ENCODE results near the gene OR8H3.
"Not testable (repeated sequence)": the region's sequence is repeated elsewhere in the genome, so short reads cannot be mapped to it uniquely, and the experiment has no call there.

The OR8H3 gene

GRCh38 chr11:56103210-56103737, 18.9 kb upstream of the OR8H3 start, which contains the start of gene OR8H2:
Gene OR8H2, plus strand, starts transcription at chr11:56103687. Its CDS starts 1,356 bp downstream, at chr11:56105043.
- Histone ChIP-seq H3K9me2 (ENCODE audit: low read depth, low read length) (no peaks in the 10 kb centered on the region), H2AFZ (ENCODE audit: low read length) (no peak within 1 kb of the TSS), H3K4me3 (ENCODE audit: low read depth, low read length, poor library complexity, severe bottlenecking) (no peak within 1 kb of the TSS), H3K36me3 (ENCODE audit: insufficient read depth, low read length) (no peaks in the 10 kb centered on the region), H3K4me2 (ENCODE audit: low read length) (no peak within 1 kb of the TSS), H3K4me1 (ENCODE audit: insufficient read depth, low read length, severe bottlenecking) (no peaks in the 10 kb centered on the region), H3F3A (ENCODE audit: insufficient read depth, low read length) (no peaks in the 10 kb centered on the region), H3K9me3 (ENCODE audit: low read length) (no peaks in the 10 kb centered on the region), H3K27me3 (ENCODE audit: insufficient read depth, low read length) (no peaks in the 10 kb centered on the region), H3K27ac (ENCODE audit: low read depth, low read length, poor library complexity, severe bottlenecking) (no peak within 1 kb of the TSS), H3K79me2 (ENCODE audit: insufficient read depth, low read length) (no peaks in the 10 kb centered on the region), H3K9ac (ENCODE audit: low read length) (no peak within 1 kb of the TSS), H4K20me1 (ENCODE audit: insufficient read depth, low read length) (no peaks in the 10 kb centered on the region)
- TF ChIP-seq EZH2 (IDR thresholded peaks at IDR 0.05; ENCODE audit: borderline replicate concordance, low read length) (no peak), CTCF (IDR thresholded peaks at IDR 0.05; ENCODE audit: low read length) (no peak)

GRCh38 chr11:56140151-56140661, 18.0 kb downstream of the OR8H3 start, which contains the start of gene OR8J3:
Gene OR8J3, minus strand, starts transcription at chr11:56140201. Its CDS starts 2,483 bp downstream, at chr11:56137718.
- no peak for TF ChIP-seq EZH2 (IDR thresholded peaks at IDR 0.05; ENCODE audit: borderline replicate concordance, low read length)
- TF ChIP-seq CTCF (IDR thresholded peaks at IDR 0.05; ENCODE audit: low read length) = no peak
- no peak within 1 kb of the TSS for H3K9ac ChIP-seq (ENCODE audit: low read length)
- no peaks in the 10 kb centered on the region for H4K20me1 ChIP-seq (ENCODE audit: insufficient read depth, low read length)
- no peaks in the 10 kb centered on the region for H3K9me3 ChIP-seq (ENCODE audit: low read length)
- H3K27me3 ChIP-seq (ENCODE audit: insufficient read depth, low read length) = no peaks in the 10 kb centered on the region
- H3K9me2 ChIP-seq (ENCODE audit: low read depth, low read length) = no peaks in the 10 kb centered on the region
- H3K36me3 ChIP-seq (ENCODE audit: insufficient read depth, low read length) = no peaks in the 10 kb centered on the region
- no peak within 1 kb of the TSS for H3K4me2 ChIP-seq (ENCODE audit: low read length)
- no peaks in the 10 kb centered on the region for H3F3A ChIP-seq (ENCODE audit: insufficient read depth, low read length)
- H3K27ac ChIP-seq (ENCODE audit: low read depth, low read length, poor library complexity, severe bottlenecking) = no peak within 1 kb of the TSS
- no peaks in the 10 kb centered on the region for H3K4me1 ChIP-seq (ENCODE audit: insufficient read depth, low read length, severe bottlenecking)
- H2AFZ ChIP-seq (ENCODE audit: low read length) = no peak within 1 kb of the TSS
- no peak within 1 kb of the TSS for H3K4me3 ChIP-seq (ENCODE audit: low read depth, low read length, poor library complexity, severe bottlenecking)
- H3K79me2 ChIP-seq (ENCODE audit: insufficient read depth, low read length) = no peaks in the 10 kb centered on the region

- H2AFZ ChIP-seq (ENCODE audit: low read length); H3K4me3 ChIP-seq (ENCODE audit: low read depth, low read length, poor library complexity, severe bottlenecking); H3K4me1 ChIP-seq (ENCODE audit: insufficient read depth, low read length, severe bottlenecking); H3K4me2 ChIP-seq (ENCODE audit: low read length); H3K36me3 ChIP-seq (ENCODE audit: insufficient read depth, low read length); H4K20me1 ChIP-seq (ENCODE audit: insufficient read depth, low read length); H3K79me2 ChIP-seq (ENCODE audit: insufficient read depth, low read length); H3K9me2 ChIP-seq (ENCODE audit: low read depth, low read length); H3K27ac ChIP-seq (ENCODE audit: low read depth, low read length, poor library complexity, severe bottlenecking); H3K9ac ChIP-seq (ENCODE audit: low read length); H3K27me3 ChIP-seq (ENCODE audit: insufficient read depth, low read length); H3K9me3 ChIP-seq (ENCODE audit: low read length); H3F3A ChIP-seq (ENCODE audit: insufficient read depth, low read length): not testable (repeated sequence)
Measured at GRCh38 chr11:56143681-56144080, 21.5 kb downstream of the OR8H3 start.

GRCh38 chr11:56151376-56151775, 29.2 kb downstream of the OR8H3 start:
- no peaks in the 10 kb centered on the region for H3K79me2 ChIP-seq (ENCODE audit: insufficient read depth, low read length)
- TF ChIP-seq CTCF (IDR thresholded peaks at IDR 0.05; ENCODE audit: low read length) (no peak), EZH2 (IDR thresholded peaks at IDR 0.05; ENCODE audit: borderline replicate concordance, low read length) (no peak)
- no peaks in the 10 kb centered on the region for H3K9me3 ChIP-seq (ENCODE audit: low read length)
- H4K20me1 ChIP-seq (ENCODE audit: insufficient read depth, low read length) = no peaks in the 10 kb centered on the region
- H3K9me2 ChIP-seq (ENCODE audit: low read depth, low read length) = no peaks in the 10 kb centered on the region
- no peak overlapping the region for H2AFZ ChIP-seq (ENCODE audit: low read length)
- no peaks in the 10 kb centered on the region for H3K36me3 ChIP-seq (ENCODE audit: insufficient read depth, low read length)
- no peak overlapping the region for H3K9ac ChIP-seq (ENCODE audit: low read length)
- H3K4me3 ChIP-seq (ENCODE audit: low read depth, low read length, poor library complexity, severe bottlenecking) = no peak overlapping the region
- H3K4me2 ChIP-seq (ENCODE audit: low read length) = no peak overlapping the region
- no peaks in the 10 kb centered on the region for H3K4me1 ChIP-seq (ENCODE audit: insufficient read depth, low read length, severe bottlenecking)
- H3K27me3 ChIP-seq (ENCODE audit: insufficient read depth, low read length) = no peaks in the 10 kb centered on the region
- no peaks in the 10 kb centered on the region for H3F3A ChIP-seq (ENCODE audit: insufficient read depth, low read length)
- H3K27ac ChIP-seq (ENCODE audit: low read depth, low read length, poor library complexity, severe bottlenecking) = no peak overlapping the region

All from OCI-LY1 (cell line).